ENCODE results near the gene GALNT17. TPM values are rescaled to one million over a fixed set of nuclear protein-coding genes. Genes with fewer than 3 reads are reported as not detected.

The GALNT17 gene
- total and polyA plus RNA-seq, 11 donors = 16.9 to 116 (median 73.1) TPM

DNA sequence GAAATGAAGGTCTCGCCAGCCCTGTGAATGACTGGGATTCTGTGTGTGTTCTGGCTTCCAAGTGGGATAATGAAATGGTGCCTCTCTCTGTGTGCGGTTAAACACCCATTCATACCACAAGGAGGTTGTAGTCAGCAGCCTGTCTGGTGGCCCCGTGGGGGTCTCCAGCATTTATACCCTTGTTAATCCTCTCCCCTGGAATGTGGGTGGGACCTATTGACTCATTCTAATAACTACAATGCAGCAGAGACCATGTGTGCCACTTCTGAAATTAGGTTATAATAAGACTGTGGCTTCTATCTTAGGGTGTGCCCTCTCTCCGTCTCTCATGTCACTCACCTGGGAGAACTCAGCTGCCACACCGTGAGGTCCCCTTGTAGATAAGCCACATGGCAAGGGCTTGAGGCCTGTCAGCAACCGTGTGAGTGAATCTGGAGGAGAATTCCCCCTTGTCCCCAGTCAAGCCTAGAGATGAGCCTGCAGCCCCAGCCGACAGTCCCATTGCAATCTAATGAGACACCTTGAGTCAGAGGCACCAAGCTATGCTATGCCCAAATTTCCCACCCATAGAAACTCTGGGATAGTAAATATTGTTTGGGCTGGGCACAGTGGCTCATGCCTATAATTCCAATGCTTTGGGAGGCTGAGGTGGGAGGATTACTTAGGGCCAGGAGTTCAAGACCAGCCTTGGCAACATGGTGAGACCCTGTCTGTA lies 106.8 kb downstream of the GALNT17 start:
- WGBS, 4 donors = 48 to 64% (median 53%) methylated on average over 7 of the region's 7 CpGs
- intact Hi-C loops (cut with DNase I) = loop anchor here in 7 of 10 donors (5.0 to 10.0 kb wide), 7 partner anchors 101 to 386 kb away; partner anchors contain the start of gene GALNT17 (in 5 of the 7)
- Histone ChIP-seq H3K27me3 (no peaks in the 10 kb centered on the region), H3K9me3 (no peaks in the 10 kb centered on the region), H3K36me3 (no peaks in the 10 kb centered on the region), H3K27ac (peak overlapping the region; percentile 50 to 96 (median 80)), H3K4me3 (no peak overlapping the region), H3K4me1 (peaks cover 0 to 48% (median 17%) of the 10 kb centered on the region in 12 donors)
- DNase-seq (no peak), ATAC-seq (peak in 3 of 4 donors; percentile 10 to 18 (median 14))
- TF ChIP-seq POLR2A (IDR thresholded peaks at IDR 0.05) = no peak
- TF ChIP-seq, protein P1, sequence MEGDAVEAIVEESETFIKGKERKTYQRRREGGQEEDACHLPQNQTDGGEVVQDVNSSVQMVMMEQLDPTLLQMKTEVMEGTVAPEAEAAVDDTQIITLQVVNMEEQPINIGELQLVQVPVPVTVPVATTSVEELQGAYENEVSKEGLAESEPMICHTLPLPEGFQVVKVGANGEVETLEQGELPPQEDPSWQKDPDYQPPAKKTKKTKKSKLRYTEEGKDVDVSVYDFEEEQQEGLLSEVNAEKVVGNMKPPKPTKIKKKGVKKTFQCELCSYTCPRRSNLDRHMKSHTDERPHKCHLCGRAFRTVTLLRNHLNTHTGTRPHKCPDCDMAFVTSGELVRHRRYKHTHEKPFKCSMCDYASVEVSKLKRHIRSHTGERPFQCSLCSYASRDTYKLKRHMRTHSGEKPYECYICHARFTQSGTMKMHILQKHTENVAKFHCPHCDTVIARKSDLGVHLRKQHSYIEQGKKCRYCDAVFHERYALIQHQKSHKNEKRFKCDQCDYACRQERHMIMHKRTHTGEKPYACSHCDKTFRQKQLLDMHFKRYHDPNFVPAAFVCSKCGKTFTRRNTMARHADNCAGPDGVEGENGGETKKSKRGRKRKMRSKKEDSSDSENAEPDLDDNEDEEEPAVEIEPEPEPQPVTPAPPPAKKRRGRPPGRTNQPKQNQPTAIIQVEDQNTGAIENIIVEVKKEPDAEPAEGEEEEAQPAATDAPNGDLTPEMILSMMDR (IDR thresholded peaks at IDR 0.05) = no peak

DNA sequence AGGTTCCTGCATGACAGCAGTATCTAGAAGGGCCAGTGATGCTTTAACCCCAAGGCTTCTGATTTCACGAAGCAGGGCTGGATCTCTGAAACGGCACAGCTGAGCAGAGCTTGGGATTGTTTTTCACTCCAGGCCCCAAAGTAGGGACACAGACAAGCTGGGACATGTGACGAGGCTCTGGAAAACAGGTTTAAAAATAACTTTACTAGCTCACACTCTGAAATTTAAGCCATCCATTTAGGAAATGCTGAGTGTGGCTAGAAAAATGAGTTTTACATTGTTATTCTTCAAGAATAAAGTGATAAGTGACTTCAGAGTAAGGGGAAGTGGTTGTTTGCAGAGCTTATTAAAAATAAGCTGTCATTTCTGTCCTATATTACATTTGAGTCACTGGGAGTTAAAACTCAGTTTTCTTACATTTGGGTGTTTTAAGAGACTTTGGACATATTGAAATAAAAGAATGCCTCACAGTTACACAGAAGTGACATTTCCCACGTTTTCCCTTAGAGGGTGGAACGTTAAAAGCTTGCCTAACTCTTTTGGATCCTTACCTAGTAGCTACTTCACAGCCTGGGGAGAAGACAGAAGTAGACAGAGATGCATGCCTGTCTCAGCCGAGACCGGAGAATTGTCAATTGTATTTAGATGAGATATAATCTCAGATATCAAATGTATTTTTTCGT lies 107.8 kb downstream of the GALNT17 start:
- Histone ChIP-seq H3K9me3 (no peaks in the 10 kb centered on the region), H3K4me1 (peaks cover 0 to 56% (median 17%) of the 10 kb centered on the region in 12 donors), H3K27me3 (no peaks in the 10 kb centered on the region), H3K27ac (peak overlapping the region; percentile 50 to 96 (median 80)), H3K36me3 (no peaks in the 10 kb centered on the region), H3K4me3 (no peak overlapping the region)
- WGBS, 4 donors = 27 to 39% (median 31%) methylated on average over 8 of the region's 8 CpGs
- DNase-seq = peak in 3 of 5 donors; percentile 25 to 40 (median 34)
- peak; percentile 60 to 78 (median 67) for ATAC-seq
- intact Hi-C loops (cut with DNase I) = loop anchor here in 7 of 10 donors (5.0 to 10.0 kb wide), 8 partner anchors 102 to 495 kb away; partner anchors contain the start of gene GALNT17 (in 5 of the 7)
- TF ChIP-seq POLR2A (IDR thresholded peaks at IDR 0.05) = no peak
- TF ChIP-seq, protein P1 (IDR thresholded peaks at IDR 0.05) = no peak

DNA sequence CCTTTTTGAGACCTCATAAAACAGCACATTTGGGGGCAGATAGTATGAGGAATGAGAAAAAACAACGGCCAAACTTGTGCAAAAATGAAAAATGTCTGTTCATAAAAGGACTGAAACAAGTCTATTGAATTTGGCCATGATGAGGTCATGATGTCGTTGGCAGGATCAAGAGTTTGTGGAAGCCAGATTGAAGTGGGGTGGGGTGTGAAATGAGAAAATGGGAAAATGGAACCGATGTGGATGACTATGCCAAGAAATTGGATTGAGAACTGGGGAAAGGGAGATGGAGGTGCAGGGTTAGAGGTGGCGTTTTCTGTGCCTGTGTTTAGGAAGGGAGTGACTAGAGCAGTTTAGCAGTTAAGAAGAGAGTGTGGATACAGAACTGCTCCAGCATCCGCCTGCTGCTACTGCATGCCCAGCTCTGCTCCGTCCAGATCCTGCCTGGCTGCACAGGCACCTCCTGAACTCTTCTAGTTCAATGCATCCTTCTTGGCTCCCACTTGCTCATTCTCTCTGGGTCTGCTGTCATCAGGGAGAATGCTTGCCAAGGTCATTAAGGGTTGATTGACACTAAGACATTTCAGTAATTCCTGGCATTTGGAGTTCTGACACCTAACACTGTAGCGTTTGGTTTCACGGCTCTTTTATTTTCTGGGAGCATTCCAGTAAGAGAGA lies 111.9 kb downstream of the GALNT17 start:
- Histone ChIP-seq H3K9me3 (no peaks in the 10 kb centered on the region), H3K27me3 (no peaks in the 10 kb centered on the region), H3K4me1 (peaks cover 0 to 35% (median 8%) of the 10 kb centered on the region in 12 donors), H3K27ac (peak overlapping the region in 8 of 12 donors; percentile 12 to 75 (median 58)), H3K36me3 (no peaks in the 10 kb centered on the region), H3K4me3 (no peak overlapping the region)
- TF ChIP-seq POLR2A (IDR thresholded peaks at IDR 0.05) = no peak
- TF ChIP-seq, protein P1 (IDR thresholded peaks at IDR 0.05) = no peak
- WGBS, 4 donors = 23 to 46% (median 35%) methylated on average over 8 of the region's 8 CpGs
- intact Hi-C loops (cut with DNase I) = loop anchor here in 3 of 10 donors (10.0 kb wide), 2 partner anchors 161 to 491 kb away; no protein-coding TSS in a partner anchor
- peak in 3 of 5 donors; percentile 24 to 55 (median 40) for DNase-seq
- ATAC-seq = peak; percentile 23 to 81 (median 76)

Data from heart left ventricle (tissue), 16 donors.